Skin epidermis (tissue), 12 donors: ENCODE measurements around the gene SFTPB.
A peak's percentile ranks its signal among the peaks of the same experiment; 100 is the strongest.
"Not testable (repeated sequence)": the region's sequence is repeated elsewhere in the genome, so short reads cannot be mapped to it uniquely, and the experiment has no call there.

Source experiments
- H3K27ac ChIP-seq, 21 experiments: fragments of 200-600 bp; sonication (generic) in 11 of 21; one replicate each; pipeline ENCODE4 v1.5.0; 2020; ENCODE audit warnings: mild to moderate bottlenecking in 3 of 21, inconsistent platforms in 2 of 21, moderate library complexity in 2 of 21
- H3K4me3 ChIP-seq, 7 experiments: fragments of 200-600 bp; sonication (generic) in 2 of 7; one replicate each; pipeline ENCODE4 v1.5.0; 2020; ENCODE audit warnings: inconsistent platforms in 2 of 7, mild to moderate bottlenecking in 2 of 7, moderate library complexity in 1 of 7

Gene SFTPB

DNA sequence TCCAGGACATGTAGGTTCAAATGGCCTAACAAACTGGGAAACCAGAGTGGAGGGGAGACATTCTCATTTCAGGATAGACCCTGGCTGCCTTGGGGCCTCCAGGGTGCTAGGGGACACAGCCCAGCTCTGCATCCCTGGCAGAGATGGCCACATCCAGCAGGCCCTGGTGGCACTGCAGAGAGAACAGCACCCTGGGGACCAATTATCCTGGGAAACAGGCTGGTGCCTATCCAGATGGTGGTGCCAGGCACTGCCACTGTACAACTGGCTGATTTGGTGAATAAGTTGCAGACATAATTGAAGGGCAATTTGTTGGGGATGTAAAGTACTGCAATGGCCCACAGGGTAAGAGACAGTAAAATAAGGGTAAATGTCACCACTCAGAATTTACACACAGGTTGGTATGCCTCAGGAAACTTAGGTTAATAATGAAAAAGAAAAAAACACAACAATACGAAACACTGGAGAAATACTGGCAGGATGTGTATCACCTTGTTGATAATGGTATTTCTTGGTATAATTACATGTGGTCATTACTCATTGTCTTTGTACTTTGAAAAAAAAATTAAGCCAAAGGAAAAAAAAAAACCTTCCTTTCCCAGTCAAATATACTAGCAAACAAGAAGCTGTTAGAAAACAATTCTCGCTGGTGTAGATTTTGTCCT, 12.8 kb upstream of the SFTPB start:
- H3K4me3 ChIP-seq = no peak overlapping the region
- peak overlapping the region in 4 of 21 experiments; percentile 20 to 55 (median 34) for H3K27ac ChIP-seq

DNA sequence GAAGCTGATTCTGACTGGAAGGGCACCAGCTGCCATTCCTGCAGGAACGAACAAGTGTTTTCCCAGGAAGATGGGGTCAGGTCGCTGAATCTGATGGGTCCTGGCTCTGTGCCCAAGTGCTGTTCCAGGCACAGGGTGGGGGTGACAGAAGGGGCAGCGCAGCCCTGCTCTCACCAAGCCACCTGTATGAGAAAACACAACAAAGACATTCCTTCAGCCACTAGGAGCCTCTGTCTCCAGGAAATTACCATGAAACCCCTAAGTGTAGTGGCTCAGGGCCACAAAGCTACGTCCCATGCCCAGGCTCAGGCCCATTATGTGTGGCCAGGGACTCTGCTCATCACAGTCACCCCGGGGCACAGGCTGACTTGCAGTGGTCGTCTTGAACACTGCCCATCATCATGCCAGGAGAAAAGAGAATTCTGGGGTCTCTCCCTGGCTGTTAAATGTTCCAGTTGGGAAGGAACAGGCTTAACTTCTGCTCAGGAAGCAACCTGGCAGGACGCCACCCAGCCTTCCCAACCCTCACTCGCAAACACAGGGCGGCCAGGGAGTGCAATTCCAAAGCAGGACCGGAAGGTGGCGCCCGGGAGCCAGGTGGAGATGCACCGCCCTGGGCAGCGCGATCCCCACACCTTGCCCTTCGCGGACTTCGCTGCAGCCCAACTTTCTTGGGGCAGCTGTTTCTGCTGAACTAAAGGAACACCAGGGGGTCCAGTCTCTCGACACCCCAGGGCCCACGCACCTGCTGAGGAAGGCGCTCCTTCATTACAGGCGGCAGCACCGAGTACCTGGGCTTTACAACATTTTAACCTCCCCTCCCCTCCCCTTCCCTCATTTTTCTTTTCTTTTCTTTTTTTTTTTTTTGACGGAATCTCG, 11.0 kb upstream of the SFTPB start:
- Histone ChIP-seq H3K4me3 (no peak overlapping the region), H3K27ac (peak overlapping the region in 1 of 21 experiments; percentile 6)

DNA sequence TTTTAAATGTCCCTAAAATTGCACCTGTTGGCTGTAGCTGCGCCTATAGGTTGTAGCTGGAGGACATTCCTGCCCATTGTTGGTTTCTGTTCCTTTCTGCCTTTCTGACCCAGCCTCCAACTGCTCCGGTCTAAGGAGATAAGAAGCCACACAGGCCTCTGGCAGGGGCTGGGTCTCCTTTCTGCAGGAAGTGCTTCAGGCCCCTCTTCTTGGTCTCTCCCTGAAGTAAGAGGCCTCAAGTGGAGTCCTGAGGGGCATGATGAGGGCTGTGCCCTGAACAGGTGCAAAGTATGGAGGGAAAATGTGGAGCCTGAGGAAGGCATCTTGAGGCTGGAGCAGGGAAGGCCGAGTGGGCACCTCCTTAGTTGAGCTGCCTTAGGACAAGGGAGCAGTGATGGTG, 10.4 kb upstream of the SFTPB start:
- no peak overlapping the region for H3K27ac ChIP-seq
- no peak overlapping the region for H3K4me3 ChIP-seq

DNA sequence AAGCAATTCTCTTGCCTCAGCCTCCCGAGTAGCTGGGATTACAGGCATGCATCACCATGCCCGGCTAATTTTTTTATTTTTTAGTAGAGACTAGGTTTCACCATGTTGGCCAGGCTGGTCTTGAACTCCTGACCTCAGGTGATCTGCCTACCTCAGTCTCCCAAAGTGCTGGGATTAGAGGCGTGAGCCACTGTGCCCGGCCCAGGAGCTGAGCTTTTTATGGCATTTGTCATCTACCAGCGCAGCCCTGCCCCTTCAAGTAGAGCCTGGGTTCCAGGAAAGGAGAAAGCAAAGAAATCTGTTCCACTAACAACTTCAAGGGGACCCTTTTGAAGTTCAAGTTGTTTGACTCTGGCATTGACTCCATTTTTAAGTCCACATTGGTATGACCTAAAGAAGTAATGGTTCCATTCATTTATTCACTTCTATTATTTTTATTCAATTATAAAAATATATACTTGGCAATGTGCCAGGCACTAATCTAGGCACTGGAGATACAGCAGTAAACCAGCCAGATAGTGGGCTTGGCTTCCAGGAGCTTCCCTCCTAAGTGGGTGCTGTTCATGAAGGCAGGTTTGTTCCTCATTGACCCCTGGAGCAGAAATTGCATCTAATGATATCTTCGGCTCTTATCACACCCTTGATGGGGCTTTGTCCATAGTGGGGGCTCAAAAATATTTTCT, 8.0 kb upstream of the SFTPB start:
- Histone ChIP-seq H3K27ac (no peak overlapping the region), H3K4me3 (no peak overlapping the region)

DNA sequence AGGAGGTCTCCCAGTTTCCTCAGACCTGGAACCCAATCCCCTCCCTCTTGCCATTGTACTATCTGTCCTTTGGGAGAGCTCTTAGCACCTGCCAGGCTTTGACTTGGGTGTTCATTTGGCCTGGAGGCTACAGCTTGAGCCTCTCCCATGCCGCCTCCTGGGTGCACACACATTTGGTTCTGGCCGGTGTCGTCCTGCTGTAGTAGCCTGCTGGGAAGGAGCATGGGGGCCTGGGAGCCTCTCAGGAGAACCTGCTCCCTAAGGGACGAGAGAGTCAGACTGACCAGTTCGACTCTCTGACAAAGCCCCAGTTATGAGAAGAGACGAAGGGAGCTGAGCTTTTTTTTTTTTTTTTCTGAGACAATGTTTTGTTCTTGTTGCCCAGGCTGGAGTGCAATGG, 7.4 kb upstream of the SFTPB start:
- Histone ChIP-seq H3K27ac (no peak overlapping the region), H3K4me3 (no peak overlapping the region)

DNA sequence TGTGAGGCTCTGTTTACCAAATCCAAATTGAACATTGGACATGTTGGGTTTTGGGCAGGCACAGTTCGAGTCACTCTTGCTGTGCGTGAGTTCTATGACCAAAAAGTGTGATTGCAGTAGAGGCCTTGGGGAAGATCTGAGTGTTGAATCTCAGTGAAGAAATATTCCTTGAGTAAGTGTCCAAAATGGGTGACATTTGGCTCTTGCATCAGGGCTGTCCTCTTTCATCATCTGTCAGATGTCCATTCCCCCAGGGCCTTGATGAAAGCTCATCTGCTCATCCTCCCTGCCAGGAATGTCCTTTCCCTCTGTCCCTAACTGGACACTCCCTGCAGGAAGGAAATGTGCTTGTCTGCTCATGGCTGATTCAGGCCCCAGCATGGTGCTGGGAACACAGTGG, 6.4 kb upstream of the SFTPB start:
- Histone ChIP-seq H3K4me3 (no peak overlapping the region), H3K27ac (no peak overlapping the region)

DNA sequence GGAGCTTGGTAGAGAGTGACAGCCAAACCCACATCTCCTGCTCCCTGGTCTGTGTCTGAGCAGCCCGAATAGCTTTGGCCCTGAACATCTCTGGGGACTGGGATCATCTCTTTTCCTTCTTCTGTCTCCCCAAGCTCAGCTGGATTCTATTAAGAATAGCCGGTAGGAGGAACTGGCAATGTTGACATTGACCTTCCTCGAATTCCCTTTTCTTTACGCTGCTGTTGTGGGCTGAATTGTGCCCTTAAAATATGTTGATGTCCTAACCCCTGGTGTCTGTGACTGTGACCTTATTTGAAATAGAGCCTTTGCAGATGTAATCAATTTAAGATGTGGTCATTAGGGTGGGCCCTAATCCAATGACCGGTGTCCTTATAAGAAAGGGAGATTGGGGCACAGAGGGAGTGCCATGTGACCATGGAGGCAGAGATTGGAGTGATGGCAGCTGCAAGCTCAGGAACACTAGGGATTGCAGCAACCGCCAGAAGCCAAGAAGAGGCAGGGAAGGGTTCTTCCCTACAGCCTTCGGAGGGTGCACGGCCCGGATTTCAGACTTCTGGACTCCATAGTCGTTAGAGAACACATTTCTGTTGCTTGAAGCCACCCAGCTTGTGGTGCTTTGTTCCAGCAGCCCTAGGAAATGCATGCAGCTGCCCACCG, 5.8 kb upstream of the SFTPB start:
- Histone ChIP-seq H3K4me3 (no peak overlapping the region), H3K27ac (no peak overlapping the region)

DNA sequence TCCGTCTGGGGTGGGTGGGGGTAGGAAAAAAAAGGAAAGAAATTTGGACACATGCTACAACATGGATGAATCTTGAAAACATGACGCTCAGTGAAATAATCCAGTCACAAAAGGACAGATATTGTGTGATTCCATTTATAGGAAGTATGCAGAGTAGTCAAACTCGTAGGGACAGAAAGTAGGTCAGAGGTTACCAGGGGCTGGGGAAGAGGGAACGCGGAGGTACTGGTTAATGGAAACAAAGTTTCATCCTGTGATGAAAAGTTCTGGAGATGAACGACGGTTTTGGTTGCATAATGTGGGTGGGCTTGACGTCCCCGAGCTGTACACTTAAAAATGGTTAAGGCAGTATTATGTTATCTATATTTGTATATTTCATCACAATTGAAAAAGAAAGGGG, 4.5 kb upstream of the SFTPB start:
- H3K27ac ChIP-seq = no peak overlapping the region

DNA sequence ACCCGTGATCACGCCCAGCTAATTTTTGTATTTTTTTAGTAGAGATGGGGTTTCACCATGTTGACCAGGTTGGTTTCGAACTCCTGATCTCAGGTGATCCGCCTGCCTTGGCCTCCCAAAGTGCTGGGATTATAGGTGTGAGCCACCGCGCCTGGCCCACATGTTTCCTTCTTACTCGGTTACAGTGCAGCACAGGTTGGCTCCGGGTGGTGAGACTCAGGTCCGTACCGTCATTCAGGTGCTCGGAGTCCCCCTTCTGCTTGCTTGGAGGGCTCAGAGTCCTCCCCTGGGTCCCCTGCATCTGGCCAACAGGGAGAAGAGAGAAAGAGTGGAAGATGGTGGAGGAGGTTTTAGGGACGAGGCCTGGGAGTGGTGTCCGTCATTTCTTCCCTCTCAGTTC, 2.4 kb upstream of the SFTPB start:
- H3K4me3 ChIP-seq, H3K27ac ChIP-seq: not testable (repeated sequence)

More for the DNA sequence above, 4.5 kb upstream of the SFTPB start:
- H3K4me3 ChIP-seq = no peak overlapping the region

DNA sequence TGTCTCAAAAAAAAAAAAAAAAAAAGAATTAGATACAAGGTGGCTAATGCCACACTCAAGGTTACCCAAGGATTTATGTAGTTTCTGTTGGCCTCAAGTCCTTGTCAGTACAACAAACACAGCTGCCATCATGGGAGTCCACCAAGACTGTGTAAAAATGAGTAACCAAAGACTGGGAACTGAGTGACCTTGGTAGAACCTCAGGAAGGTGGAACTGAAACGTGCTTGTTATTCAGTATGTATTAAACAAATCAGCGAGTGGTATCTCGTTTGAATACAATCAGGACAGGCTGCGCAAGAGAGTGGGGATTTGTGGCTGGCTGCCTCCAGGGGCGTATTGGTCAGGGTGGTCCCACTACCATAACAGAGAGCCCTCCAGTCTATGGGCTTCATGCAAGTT, 1.6 kb upstream of the SFTPB start:
- H3K27ac ChIP-seq = no peak overlapping the region
- no peak overlapping the region for H3K4me3 ChIP-seq

DNA sequence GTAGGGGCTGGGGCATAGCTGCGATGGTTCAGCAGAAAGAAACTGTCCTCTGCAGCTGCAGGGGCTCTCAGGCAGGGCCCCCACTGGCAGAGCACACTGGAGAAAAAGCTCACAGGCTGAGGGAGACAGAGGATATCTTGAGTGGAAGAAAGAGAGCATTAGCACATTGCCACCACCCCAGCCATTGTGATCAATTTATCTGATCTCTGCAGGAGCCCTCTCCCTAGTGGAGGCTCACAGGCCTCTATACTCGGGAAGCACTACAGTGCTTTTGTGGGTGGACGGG, 801 bp upstream of the SFTPB start:
- no peak overlapping the region for H3K27ac ChIP-seq

DNA sequence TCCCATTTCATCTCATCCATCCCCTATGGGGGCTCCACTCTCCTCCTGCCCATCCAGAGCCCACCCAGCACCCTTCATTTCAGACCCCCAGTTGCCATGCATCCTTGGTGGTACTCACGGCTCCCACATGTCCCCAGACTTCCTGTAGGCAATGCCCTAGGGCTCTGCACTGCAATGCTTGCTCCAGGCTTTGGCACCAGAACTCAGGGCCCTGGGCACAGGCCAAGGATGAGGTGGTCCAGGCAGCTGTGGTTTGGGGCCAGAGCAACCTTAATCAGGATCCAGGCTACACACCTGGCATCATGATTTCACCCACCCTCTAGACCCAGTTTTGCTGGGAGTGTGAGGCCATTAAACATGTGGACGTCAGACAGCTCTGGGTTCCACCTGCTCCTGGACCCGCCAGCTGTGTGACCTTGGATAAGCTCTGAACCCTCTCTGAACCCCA, 414 bp downstream of the SFTPB start:
- H3K27ac ChIP-seq = no peak overlapping the region
- no peak overlapping the region for H3K4me3 ChIP-seq

More for the DNA sequence above, 801 bp upstream of the SFTPB start:
- no peak overlapping the region for H3K4me3 ChIP-seq

DNA sequence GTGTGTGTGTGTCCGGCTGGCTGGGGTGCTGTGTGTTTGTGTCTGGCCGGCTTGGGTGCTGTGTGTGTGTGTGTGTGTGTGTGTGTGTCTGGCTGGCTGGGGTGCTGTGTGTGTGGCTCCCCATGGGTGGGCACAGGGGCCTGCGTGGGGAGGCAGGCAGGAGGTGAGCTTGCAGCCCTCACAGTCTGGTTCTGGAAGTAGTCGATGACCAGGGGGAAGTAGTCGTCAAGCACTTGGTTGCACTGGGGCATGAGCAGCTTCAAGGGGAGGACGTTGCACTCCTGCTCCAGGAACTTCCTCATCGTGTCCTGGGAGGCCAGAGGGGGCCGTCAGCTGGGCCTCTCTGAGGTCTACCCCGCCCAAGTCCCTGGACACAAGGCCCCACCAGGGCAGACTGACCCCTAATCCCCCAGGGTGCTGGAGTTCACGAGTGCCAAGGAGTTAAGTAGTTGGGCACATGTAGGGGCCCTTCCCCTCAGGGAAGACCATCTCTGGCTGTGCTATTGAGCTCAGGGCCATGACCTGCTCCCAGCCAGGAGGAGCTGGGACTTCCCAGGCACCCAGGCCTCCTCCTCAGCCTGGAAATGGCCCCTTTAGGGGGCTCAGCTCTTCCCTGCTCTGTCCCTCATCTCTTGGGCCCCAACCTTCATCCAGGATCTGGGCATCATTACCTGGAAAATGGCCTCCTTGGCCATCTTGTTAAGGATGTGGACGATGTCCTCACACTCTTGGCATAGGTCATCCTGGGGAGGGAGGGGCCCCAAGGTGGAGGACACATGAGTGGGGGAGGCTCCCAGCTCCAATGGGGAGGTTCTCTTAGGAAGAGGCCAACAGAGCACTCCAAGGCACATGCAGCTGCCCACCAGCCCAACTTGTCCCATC, 1.3 kb downstream of the SFTPB start:
- no peak overlapping the region for H3K27ac ChIP-seq
- H3K4me3 ChIP-seq = no peak overlapping the region

DNA sequence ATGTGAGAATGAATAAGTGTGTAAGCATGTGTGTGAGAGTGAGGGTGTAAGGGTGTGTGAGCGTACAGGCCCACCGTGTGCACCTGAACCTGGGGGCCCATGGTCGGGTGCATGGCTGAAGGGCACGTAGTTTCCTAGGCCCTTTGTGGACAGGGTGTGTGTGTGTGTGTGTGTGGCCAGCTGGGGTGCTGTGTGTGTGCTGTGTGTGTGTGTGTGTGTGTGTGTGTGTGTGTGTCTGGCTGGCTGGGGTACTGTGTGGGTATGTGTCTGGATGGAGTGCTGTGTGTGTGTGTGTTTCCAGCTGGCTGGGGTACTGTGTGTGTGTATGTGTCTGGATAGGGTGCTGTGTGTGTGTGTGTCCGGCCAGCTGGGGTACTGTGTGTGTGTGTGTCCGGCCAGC, 2.0 kb downstream of the SFTPB start:
- Histone ChIP-seq H3K4me3 (no peak overlapping the region), H3K27ac (no peak overlapping the region)

DNA sequence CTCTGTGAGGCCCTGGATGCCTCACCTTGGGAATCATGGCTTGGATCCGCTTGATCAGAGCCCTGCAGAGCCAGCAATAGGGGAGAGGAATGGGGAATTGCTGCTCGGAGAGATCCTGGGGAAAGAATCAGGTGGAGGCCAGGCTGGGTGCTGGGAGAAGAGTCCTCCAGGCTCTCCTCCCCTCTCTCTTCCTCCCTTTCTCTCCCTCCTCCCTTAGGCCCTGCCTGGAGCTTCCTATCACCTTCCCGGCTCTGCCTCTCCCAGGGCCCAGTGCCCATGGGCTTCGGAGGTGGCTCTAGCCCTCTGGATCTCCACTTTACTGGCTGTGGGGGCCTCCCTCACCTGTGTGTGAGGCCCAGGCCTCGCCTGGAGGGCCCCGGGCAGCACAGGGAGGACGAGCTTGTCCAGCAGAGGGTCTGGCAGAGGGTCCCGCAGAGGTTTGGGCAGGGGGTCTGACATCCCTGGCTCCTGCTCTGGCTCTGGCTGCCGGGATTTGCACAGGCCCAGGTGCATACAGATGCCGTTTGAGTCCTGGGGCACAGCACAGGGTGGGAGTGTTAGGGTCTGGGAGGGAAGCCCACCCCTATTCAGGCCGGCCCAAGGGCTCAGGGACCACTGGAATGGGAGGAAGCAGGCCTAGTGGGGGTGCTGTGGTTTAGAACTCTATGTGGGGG, 2.6 kb downstream of the SFTPB start:
- Histone ChIP-seq H3K27ac (no peak overlapping the region), H3K4me3 (no peak overlapping the region)

DNA sequence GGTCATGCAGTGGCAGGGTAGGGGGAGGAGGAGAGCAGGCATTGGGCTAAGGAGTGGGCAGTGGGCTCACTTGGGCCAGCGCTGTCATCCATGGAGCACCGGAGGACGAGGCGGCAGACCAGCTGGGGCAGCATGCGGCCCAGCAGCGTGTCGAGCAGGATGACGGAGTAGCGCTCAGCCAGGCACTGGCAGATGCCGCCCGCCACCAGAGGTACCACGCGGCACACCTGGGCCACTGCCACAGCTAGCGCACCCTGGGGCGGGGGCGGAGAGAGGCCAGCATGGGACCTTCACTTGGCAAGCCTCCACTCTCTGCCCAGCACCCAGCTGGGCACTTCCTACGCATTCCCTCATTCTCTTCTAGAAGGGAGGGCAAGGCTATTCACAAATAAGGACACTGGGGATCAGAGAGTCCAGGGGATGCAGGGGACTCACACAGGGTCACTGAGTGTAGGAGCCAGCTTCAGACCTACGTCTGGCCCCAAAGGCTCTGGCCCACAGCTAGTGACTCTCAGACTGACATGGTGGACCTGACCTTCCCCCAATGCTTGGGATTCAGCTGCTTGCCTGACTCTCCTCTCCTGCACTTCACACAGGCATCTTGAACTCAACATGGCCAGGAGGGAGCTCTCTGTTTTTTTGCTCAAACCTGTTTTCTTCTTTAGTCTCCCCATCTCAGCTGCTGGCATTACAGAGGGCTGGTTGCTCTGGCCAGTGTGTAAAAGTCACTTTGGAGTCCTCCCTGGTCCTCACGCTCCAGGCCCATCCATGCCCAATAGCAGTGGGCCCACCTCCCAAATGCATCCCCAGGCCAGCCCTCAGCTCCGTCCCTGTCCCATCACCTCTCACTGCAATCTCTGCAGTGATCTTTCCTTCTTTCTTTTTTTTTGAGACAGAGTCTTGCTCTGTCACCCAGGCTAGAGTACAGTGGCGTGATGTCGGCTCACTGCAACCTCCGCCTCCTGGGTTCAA, 4.1 kb downstream of the SFTPB start:
- H3K4me3 ChIP-seq = no peak overlapping the region
- no peak overlapping the region for H3K27ac ChIP-seq

DNA sequence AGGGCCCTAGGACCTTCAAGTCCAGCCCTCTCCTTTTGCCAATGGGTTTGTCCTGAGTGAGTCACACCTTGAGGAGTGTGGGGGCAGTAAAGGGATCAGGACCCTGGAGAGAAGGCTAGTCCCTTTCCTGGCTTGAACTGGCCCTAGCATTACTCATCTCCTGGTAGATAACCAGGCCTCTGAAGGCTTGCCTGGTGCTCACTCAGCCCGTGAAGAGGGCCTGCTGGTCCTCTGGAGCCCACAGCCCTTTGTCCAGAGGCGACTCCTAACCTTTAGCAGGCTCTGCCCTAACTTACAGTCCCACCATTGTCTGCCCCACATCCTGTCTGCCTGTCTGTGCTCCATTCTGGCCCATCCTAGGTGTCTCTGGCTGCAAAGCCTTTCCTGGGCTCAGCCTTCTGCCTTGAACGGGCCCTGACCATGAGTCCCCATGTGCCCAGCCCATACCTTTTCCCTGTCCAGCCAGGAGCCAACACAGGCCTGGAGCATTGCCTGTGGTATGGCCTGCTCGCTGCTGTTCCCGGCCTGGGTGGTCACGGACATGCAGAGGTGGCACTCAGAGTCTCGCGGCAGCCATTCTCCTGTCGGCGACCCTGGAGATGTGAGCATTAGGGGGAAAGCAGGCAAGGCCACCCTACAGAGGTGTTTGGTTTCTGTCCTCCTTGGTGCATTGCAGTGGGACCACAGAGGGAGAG, 5.0 kb downstream of the SFTPB start:
- Histone ChIP-seq H3K27ac (peak overlapping the region in 3 of 21 experiments; percentile 17 to 29 (median 24)), H3K4me3 (no peak overlapping the region)
